WTC11 (cell line): Measurements from ENCODE around the gene OR5K4. TPM values are rescaled to one million over a fixed set of nuclear protein-coding genes. Genes with fewer than 3 reads are reported as not detected.

Source experiments
- ATAC-seq: fragments of 200-7000 bp; cut with Tn5 transposase; 2 replicates; pipeline ENCODE4 v1.10.0; 2021; ENCODE audit warnings: mild to moderate bottlenecking, moderate library complexity
- CTCF ChIA-PET: fragments of 300-600 bp; sonication (Branson Sonifier 250); formaldehyde crosslinking; loops from one replicate; lab custom pipeline; 2021; ENCODE audit warnings: antibody characterized with exemption; lab: Charles Lee
- POLR2A ChIA-PET: fragments of 350-600 bp; sonication (Branson Sonifier 250); formaldehyde crosslinking; loops from one replicate; lab custom pipeline; 2021; ENCODE audit warnings: antibody characterized with exemption; lab: Charles Lee
- DNase-seq: peaks from one replicate; pipeline ENCODE4 v3.0.0; 2021; ENCODE audit warnings: low spot score
- H3K27ac Mint-ChIP-seq: 2 replicates; pipeline ENCODE4 v1.8.0; 2021; ENCODE audit warnings: mixed read lengths
- H3K27me3 Mint-ChIP-seq: 2 replicates; pipeline ENCODE4 v1.8.0; 2021; ENCODE audit warnings: low read depth, mild to moderate bottlenecking, moderate library complexity, mixed read lengths
- H3K36me3 Mint-ChIP-seq: 2 replicates; pipeline ENCODE4 v1.8.0; 2021; ENCODE audit warnings: mixed read lengths
- H3K4me1 Mint-ChIP-seq: 2 replicates; pipeline ENCODE4 v1.8.0; 2022; ENCODE audit warnings: mixed read lengths
- H3K4me3 Mint-ChIP-seq: 2 replicates; pipeline ENCODE4 v1.8.0; 2021; ENCODE audit warnings: mild to moderate bottlenecking, moderate library complexity, mixed read lengths
- H3K9me3 Mint-ChIP-seq: 2 replicates; pipeline ENCODE4 v1.8.0; 2021; ENCODE audit warnings: mixed read lengths
- EMX1 ChIP-seq: fragments of 250-450 bp; sonication (Bioruptor Pico); IDR thresholded peaks from 2 replicates; pipeline ENCODE4 v1.8.0; 2021; ENCODE audit warnings: mild to moderate bottlenecking
- ERG ChIP-seq: fragments of 250-450 bp; sonication (Bioruptor Pico); IDR thresholded peaks from 2 replicates; pipeline ENCODE4 v1.8.0; 2021; ENCODE audit warnings: mild to moderate bottlenecking
- FOXJ3 ChIP-seq: sonication (generic); formaldehyde crosslinking; IDR thresholded peaks from 2 replicates; pipeline ENCODE4 v1.9.0; 2021; ENCODE audit warnings: missing genetic modification reagents, mild to moderate bottlenecking, borderline replicate concordance
- FOXK1 ChIP-seq: sonication (generic); formaldehyde crosslinking; IDR thresholded peaks from 2 replicates; pipeline ENCODE4 v1.8.0; 2022; ENCODE audit warnings: mild to moderate bottlenecking, moderate library complexity, missing genetic modification reagents
- GABPB1 ChIP-seq: sonication (generic); formaldehyde crosslinking; IDR thresholded peaks from 2 replicates; pipeline ENCODE4 v1.8.1; 2023; ENCODE audit warnings: mild to moderate bottlenecking, missing genetic modification reagents
- GRHL2 ChIP-seq: fragments of 250-450 bp; sonication (Bioruptor Pico); IDR thresholded peaks from 2 replicates; pipeline ENCODE4 v1.8.0; 2022; ENCODE audit warnings: mild to moderate bottlenecking, moderate library complexity; ENCODE audit not compliant: insufficient replicate concordance, severe bottlenecking
- GTF2I ChIP-seq: fragments of 250-450 bp; sonication (Bioruptor Pico); conservative IDR thresholded peaks from 2 replicates; pipeline ENCODE4 v1.4.0; 2021; ENCODE audit warnings: mild to moderate bottlenecking
- NFE2L1 ChIP-seq: sonication (generic); formaldehyde crosslinking; IDR thresholded peaks from 2 replicates; pipeline ENCODE4 v1.8.1; 2023; ENCODE audit warnings: missing genetic modification reagents
- NR1H2 ChIP-seq: sonication (generic); formaldehyde crosslinking; IDR thresholded peaks from 2 replicates; pipeline ENCODE4 v1.9.0; 2021; ENCODE audit warnings: mild to moderate bottlenecking, moderate library complexity, missing genetic modification reagents
- NR3C1 ChIP-seq: sonication (generic); formaldehyde crosslinking; conservative IDR thresholded peaks from 2 replicates; pipeline ENCODE4 v1.8.1; 2023; ENCODE audit warnings: low read depth, mild to moderate bottlenecking, missing genetic modification reagents
- SOX15 ChIP-seq: fragments of 250-450 bp; sonication (Bioruptor Pico); IDR thresholded peaks from 2 replicates; pipeline ENCODE4 v1.9.0; 2021; ENCODE audit warnings: mild to moderate bottlenecking
- SP1 ChIP-seq: sonication (generic); formaldehyde crosslinking; conservative IDR thresholded peaks from 2 replicates; pipeline ENCODE4 v1.8.1; 2022; ENCODE audit warnings: missing genetic modification reagents
- ZNF232 ChIP-seq: sonication (generic); formaldehyde crosslinking; IDR thresholded peaks from 2 replicates; pipeline ENCODE4 v1.8.0; 2022; ENCODE audit warnings: mild to moderate bottlenecking, missing genetic modification reagents
- ZNF317 ChIP-seq: sonication (generic); formaldehyde crosslinking; IDR thresholded peaks from 2 replicates; pipeline ENCODE4 v1.8.1; 2023; ENCODE audit warnings: low read depth, mild to moderate bottlenecking, moderate library complexity, missing genetic modification reagents, borderline replicate concordance
- total RNA-seq: library from RNA; stranded (reverse); gene quantifications from 3 replicates; pipeline ENCODE4 v1.2.3, GENCODE V29; 2021
- TF ChIP-seq, protein P1 (sequence below): fragments of 250-450 bp; sonication (Bioruptor Pico); IDR thresholded peaks from 2 replicates; pipeline ENCODE4 v1.9.0; 2021; ENCODE audit warnings: mild to moderate bottlenecking
- TF ChIP-seq, protein P2 (sequence below): sonication (generic); formaldehyde crosslinking; IDR thresholded peaks from 2 replicates; pipeline ENCODE4 v1.8.1; 2023; ENCODE audit warnings: mild to moderate bottlenecking, missing genetic modification reagents, moderate library complexity
- TF ChIP-seq, protein P3 (sequence below): sonication (generic); formaldehyde crosslinking; IDR thresholded peaks from 2 replicates; pipeline ENCODE4 v1.8.1; 2022; ENCODE audit warnings: low read depth, mild to moderate bottlenecking, moderate library complexity, missing genetic modification reagents, borderline replicate concordance
- TF ChIP-seq, protein P4 (sequence below): fragments of 200-600 bp; IDR thresholded peaks from 2 replicates; pipeline ENCODE4 v1.8.0; 2022; ENCODE audit warnings: antibody characterized with exemption
- TF ChIP-seq, protein P5 (sequence below): fragments of 250-450 bp; sonication (Bioruptor Pico); conservative IDR thresholded peaks from 2 replicates; pipeline ENCODE4 v1.9.0; 2021; ENCODE audit warnings: mild to moderate bottlenecking
- TF ChIP-seq, protein P6 (sequence below): sonication (generic); formaldehyde crosslinking; IDR thresholded peaks from 2 replicates; pipeline ENCODE4 v1.8.1; 2022; ENCODE audit warnings: low read depth, missing genetic modification reagents, borderline replicate concordance

OR5K4 gene
- total RNA-seq, 1 experiment from 2014 or later, result not detected

- H3K4me3 Mint-ChIP-seq, result no peak overlapping the region
- POLR2A ChIA-PET, result no interaction called here
- TF ChIP-seq, protein P1, sequence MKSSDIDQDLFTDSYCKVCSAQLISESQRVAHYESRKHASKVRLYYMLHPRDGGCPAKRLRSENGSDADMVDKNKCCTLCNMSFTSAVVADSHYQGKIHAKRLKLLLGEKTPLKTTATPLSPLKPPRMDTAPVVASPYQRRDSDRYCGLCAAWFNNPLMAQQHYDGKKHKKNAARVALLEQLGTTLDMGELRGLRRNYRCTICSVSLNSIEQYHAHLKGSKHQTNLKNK (CRISPR knock-in tag), result no peak
- no peak for TF ChIP-seq ERG (CRISPR knock-in tag)
- TF ChIP-seq NR3C1, result no peak
- TF ChIP-seq EMX1 (CRISPR knock-in tag), result no peak
- TF ChIP-seq, protein P2, sequence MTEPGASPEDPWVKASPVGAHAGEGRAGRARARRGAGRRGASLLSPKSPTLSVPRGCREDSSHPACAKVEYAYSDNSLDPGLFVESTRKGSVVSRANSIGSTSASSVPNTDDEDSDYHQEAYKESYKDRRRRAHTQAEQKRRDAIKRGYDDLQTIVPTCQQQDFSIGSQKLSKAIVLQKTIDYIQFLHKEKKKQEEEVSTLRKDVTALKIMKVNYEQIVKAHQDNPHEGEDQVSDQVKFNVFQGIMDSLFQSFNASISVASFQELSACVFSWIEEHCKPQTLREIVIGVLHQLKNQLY, result no peak
- no peak for TF ChIP-seq SOX15
- no peak for TF ChIP-seq FOXK1 (CRISPR knock-in tag)
- no peak for TF ChIP-seq ZNF317 (CRISPR knock-in tag)
- TF ChIP-seq ZNF232 (CRISPR knock-in tag), result no peak
- no peak for TF ChIP-seq NR1H2
- TF ChIP-seq, protein P3, sequence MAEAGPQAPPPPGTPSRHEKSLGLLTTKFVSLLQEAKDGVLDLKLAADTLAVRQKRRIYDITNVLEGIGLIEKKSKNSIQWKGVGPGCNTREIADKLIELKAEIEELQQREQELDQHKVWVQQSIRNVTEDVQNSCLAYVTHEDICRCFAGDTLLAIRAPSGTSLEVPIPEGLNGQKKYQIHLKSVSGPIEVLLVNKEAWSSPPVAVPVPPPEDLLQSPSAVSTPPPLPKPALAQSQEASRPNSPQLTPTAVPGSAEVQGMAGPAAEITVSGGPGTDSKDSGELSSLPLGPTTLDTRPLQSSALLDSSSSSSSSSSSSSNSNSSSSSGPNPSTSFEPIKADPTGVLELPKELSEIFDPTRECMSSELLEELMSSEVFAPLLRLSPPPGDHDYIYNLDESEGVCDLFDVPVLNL (CRISPR knock-in tag), result no peak
- TF ChIP-seq, protein P4, sequence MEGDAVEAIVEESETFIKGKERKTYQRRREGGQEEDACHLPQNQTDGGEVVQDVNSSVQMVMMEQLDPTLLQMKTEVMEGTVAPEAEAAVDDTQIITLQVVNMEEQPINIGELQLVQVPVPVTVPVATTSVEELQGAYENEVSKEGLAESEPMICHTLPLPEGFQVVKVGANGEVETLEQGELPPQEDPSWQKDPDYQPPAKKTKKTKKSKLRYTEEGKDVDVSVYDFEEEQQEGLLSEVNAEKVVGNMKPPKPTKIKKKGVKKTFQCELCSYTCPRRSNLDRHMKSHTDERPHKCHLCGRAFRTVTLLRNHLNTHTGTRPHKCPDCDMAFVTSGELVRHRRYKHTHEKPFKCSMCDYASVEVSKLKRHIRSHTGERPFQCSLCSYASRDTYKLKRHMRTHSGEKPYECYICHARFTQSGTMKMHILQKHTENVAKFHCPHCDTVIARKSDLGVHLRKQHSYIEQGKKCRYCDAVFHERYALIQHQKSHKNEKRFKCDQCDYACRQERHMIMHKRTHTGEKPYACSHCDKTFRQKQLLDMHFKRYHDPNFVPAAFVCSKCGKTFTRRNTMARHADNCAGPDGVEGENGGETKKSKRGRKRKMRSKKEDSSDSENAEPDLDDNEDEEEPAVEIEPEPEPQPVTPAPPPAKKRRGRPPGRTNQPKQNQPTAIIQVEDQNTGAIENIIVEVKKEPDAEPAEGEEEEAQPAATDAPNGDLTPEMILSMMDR, result no peak
- TF ChIP-seq SP1 (CRISPR knock-in tag), result no peak
- TF ChIP-seq, all 79 proteins: peak for 0
- Mint-ChIP-seq H3K27ac (no peak overlapping the region), H3K27me3 (peaks cover 4% of the 10 kb centered on the region), H3K9me3 (peaks cover 91% of the 10 kb centered on the region), H3K36me3 (peaks cover 92% of the 10 kb centered on the region), H3K4me1 (peaks cover 1% of the 10 kb centered on the region; the same call in 1 of the 2 replicates)
- CTCF ChIA-PET, result no interaction called here
- no peak for DNase-seq
- ATAC-seq, result no peak
Measured at GRCh38 chr3:98402507-98402906, 48.9 kb downstream of the OR5K4 start.

GRCh38 chr3:98404010-98404409 lies 50.4 kb downstream of the OR5K4 start:
- ChIA-PET POLR2A (no interaction called here), CTCF (no interaction called here)
- ATAC-seq (no peak), DNase-seq (no peak)
- Mint-ChIP-seq H3K36me3 (peaks cover 84% of the 10 kb centered on the region), H3K9me3 (peaks cover 89% of the 10 kb centered on the region), H3K4me1 (no peaks in the 10 kb centered on the region), H3K27ac (no peak overlapping the region), H3K27me3 (peaks cover 4% of the 10 kb centered on the region), H3K4me3 (no peak overlapping the region)
- TF ChIP-seq GTF2I, result no peak
- TF ChIP-seq, protein P4, result no peak
- TF ChIP-seq, protein P5, sequence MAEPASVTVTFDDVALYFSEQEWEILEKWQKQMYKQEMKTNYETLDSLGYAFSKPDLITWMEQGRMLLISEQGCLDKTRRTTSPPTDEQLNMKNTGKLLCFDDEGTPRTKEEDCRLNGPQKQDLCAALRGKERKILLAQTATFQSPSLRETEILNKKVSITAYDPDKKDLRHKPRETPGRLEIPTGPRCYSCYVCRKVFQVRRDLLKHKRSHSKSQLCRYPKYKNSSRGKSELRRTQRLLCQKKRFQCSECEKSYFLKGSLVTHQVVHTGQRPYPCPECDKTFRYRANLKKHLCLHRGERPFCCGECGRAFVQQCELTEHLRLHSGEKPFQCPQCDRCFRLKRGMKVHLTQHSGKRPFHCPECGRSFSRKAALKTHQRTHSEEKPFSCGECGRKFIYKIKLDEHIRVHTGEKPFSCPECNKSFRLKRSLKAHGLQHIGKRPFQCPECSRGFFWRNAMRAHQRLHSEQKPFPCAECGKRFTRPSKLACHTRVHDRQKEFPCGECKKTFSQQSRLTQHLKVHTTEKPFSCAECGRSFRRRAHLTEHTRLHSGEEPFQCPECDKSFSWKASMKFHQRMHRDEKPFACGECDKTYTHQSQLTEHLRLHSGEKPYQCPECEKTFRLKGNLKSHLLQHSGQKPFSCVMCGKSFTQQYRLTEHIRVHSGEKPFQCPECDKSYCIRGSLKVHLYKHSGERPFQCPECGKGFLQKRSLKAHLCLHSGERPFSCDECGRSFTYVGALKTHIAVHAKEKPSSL, result no peak
- TF ChIP-seq GRHL2 (CRISPR knock-in tag), result no peak
- no peak for TF ChIP-seq FOXJ3 (CRISPR knock-in tag)
- TF ChIP-seq, protein P6, sequence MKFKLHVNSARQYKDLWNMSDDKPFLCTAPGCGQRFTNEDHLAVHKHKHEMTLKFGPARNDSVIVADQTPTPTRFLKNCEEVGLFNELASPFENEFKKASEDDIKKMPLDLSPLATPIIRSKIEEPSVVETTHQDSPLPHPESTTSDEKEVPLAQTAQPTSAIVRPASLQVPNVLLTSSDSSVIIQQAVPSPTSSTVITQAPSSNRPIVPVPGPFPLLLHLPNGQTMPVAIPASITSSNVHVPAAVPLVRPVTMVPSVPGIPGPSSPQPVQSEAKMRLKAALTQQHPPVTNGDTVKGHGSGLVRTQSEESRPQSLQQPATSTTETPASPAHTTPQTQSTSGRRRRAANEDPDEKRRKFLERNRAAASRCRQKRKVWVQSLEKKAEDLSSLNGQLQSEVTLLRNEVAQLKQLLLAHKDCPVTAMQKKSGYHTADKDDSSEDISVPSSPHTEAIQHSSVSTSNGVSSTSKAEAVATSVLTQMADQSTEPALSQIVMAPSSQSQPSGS (CRISPR knock-in tag), result no peak
- TF ChIP-seq NFE2L1, result no peak
- no peak for TF ChIP-seq GABPB1 (CRISPR knock-in tag)
